Smooth muscle cell (in vitro differentiated cells): ENCODE measurements around the gene PAQR9. TPM values are rescaled to one million over a fixed set of nuclear protein-coding genes. Genes with fewer than 3 reads are reported as not detected.

Experiments used
- DNase-seq: peaks from one replicate; lab custom pipeline; 2025; ENCODE audit not compliant: unreplicated experiment; lab: John Stamatoyannopoulos, UW
- H2AFZ ChIP-seq: fragments of 200-600 bp; sonication (generic); 2 replicates; pipeline ENCODE4 v1.6.0; 2016; ENCODE audit warnings: antibody characterized with exemption, low read depth, mild to moderate bottlenecking
- H3F3A ChIP-seq: fragments of 200-600 bp; sonication (generic); 2 replicates; pipeline ENCODE4 v1.6.0; 2017; ENCODE audit warnings: antibody characterized with exemption, low read depth
- H3K27ac ChIP-seq: fragments of 200-600 bp; sonication (generic); 2 replicates; pipeline ENCODE4 v1.5.1; 2016; ENCODE audit warnings: low read depth, mild to moderate bottlenecking
- H3K27me3 ChIP-seq: fragments of 200-600 bp; sonication (generic); 2 replicates; pipeline ENCODE4 v1.6.1; 2016; ENCODE audit warnings: low read depth, mild to moderate bottlenecking
- H3K36me3 ChIP-seq: fragments of 200-600 bp; sonication (generic); 2 replicates; pipeline ENCODE4 v1.5.1; 2016; ENCODE audit warnings: low read depth
- H3K4me1 ChIP-seq: fragments of 200-600 bp; sonication (generic); 2 replicates; pipeline ENCODE4 v1.5.1; 2016; ENCODE audit warnings: low read depth
- H3K4me2 ChIP-seq: fragments of 200-600 bp; sonication (generic); 2 replicates; pipeline ENCODE4 v1.6.0; 2016; ENCODE audit warnings: mild to moderate bottlenecking
- H3K4me3 ChIP-seq: fragments of 200-600 bp; sonication (generic); 2 replicates; pipeline ENCODE4 v1.5.1; 2016; ENCODE audit warnings: mild to moderate bottlenecking
- H3K79me2 ChIP-seq: fragments of 200-600 bp; sonication (generic); 2 replicates; pipeline ENCODE4 v1.6.0; 2016; ENCODE audit warnings: low read depth, mild to moderate bottlenecking
- H3K9ac ChIP-seq: fragments of 200-600 bp; sonication (generic); 2 replicates; pipeline ENCODE4 v1.6.0; 2016; ENCODE audit warnings: low read depth
- H3K9me3 ChIP-seq: fragments of 200-600 bp; sonication (generic); replicated peaks from 2 replicates; pipeline ENCODE4 v1.5.1; 2016; ENCODE audit warnings: low read depth
- H4K20me1 ChIP-seq: fragments of 200-600 bp; sonication (generic); 2 replicates; pipeline ENCODE4 v1.6.0; 2016; ENCODE audit warnings: low read depth
- CTCF ChIP-seq: fragments of 200-600 bp; sonication (generic); IDR thresholded peaks from 2 replicates; pipeline ENCODE4 v1.5.1; 2017; ENCODE audit warnings: borderline replicate concordance, mild to moderate bottlenecking, antibody characterized with exemption; ENCODE audit not compliant: insufficient read depth, poor library complexity, severe bottlenecking
- WGBS: methylation state at CpG from one replicate; pipeline ENCODE4 v1.1.7; 2016; ENCODE audit warnings: low lambda C conversion rate; 5-methylcytosine and 5-hydroxymethylcytosine counted together
- polyA plus RNA-seq: library from polyadenylated mRNA; unstranded; fragments of >200 nt; fragmentation: Nextera tagmentation; extraction: Ambion mirVana; gene quantifications from 2 replicates; pipeline ENCODE4 v1.2.1, GENCODE V29; 2016
- total RNA-seq: library from RNA; depleted of rRNA; stranded (reverse); fragments of >200 nt; gene quantifications from 2 replicates; pipeline ENCODE4 v1.2.3, GENCODE V29; 2014

The PAQR9 gene
- total and polyA plus RNA-seq, 2 experiments from 2014 or later: 0.13 to 1.0 TPM

- Histone ChIP-seq H3K36me3 (no peaks in the 10 kb centered on the region), H3K27me3 (no peaks in the 10 kb centered on the region)
- no peak for DNase-seq
These were observed 15.5 kb downstream of the PAQR9 start for GRCh38 chr3:142947799-142948575.

GRCh38 chr3:142947352-142947751 is 16.1 kb downstream of the PAQR9 start:
- Histone ChIP-seq H2AFZ (no peak overlapping the region), H3K79me2 (no peaks in the 10 kb centered on the region), H3K9me3 (no peaks in the 10 kb centered on the region), H3K4me1 (no peaks in the 10 kb centered on the region), H3K36me3 (no peaks in the 10 kb centered on the region), H3K4me3 (no peak overlapping the region), H3K9ac (no peak overlapping the region), H3F3A (no peaks in the 10 kb centered on the region), H3K4me2 (no peak overlapping the region), H4K20me1 (no peaks in the 10 kb centered on the region), H3K27ac (no peak overlapping the region), H3K27me3 (no peaks in the 10 kb centered on the region)
- WGBS: 86% methylated on average over 24 of the region's 35 CpGs
- DNase-seq: no peak
- no peak for TF ChIP-seq CTCF

More at GRCh38 chr3:142947799-142948575, 15.5 kb downstream of the PAQR9 start:
- Histone ChIP-seq H3K27ac (no peak overlapping the region), H3F3A (no peaks in the 10 kb centered on the region), H3K4me3 (no peak overlapping the region), H4K20me1 (no peaks in the 10 kb centered on the region), H3K79me2 (no peaks in the 10 kb centered on the region), H3K9ac (no peak overlapping the region), H3K4me2 (no peak overlapping the region), H2AFZ (no peak overlapping the region), H3K4me1 (no peaks in the 10 kb centered on the region), H3K9me3 (no peaks in the 10 kb centered on the region)
- no peak for TF ChIP-seq CTCF
- WGBS: 71% methylated on average over 13 of the region's 13 CpGs

GRCh38 chr3:142946861-142947260 is 16.6 kb downstream of the PAQR9 start:
- Histone ChIP-seq H3K79me2 (no peaks in the 10 kb centered on the region), H3K27me3 (no peaks in the 10 kb centered on the region), H2AFZ (no peak overlapping the region), H3K4me2 (no peak overlapping the region), H3K4me3 (no peak overlapping the region), H3K36me3 (no peaks in the 10 kb centered on the region), H3F3A (no peaks in the 10 kb centered on the region), H3K9me3 (no peaks in the 10 kb centered on the region), H3K4me1 (no peaks in the 10 kb centered on the region), H4K20me1 (no peaks in the 10 kb centered on the region), H3K27ac (no peak overlapping the region), H3K9ac (no peak overlapping the region)
- WGBS: 78% methylated on average over 8 of the region's 8 CpGs
- no peak for DNase-seq
- no peak for TF ChIP-seq CTCF

- no peaks in the 10 kb centered on the region for H3K79me2 ChIP-seq
- no peaks in the 10 kb centered on the region for H3K4me1 ChIP-seq
- H3K27me3 ChIP-seq: no peaks in the 10 kb centered on the region
- no peak overlapping the region for H3K4me2 ChIP-seq
- no peaks in the 10 kb centered on the region for H3F3A ChIP-seq
- H3K9me3 ChIP-seq: no peaks in the 10 kb centered on the region
- DNase-seq: no peak
- H3K36me3 ChIP-seq: no peaks in the 10 kb centered on the region
- no peak overlapping the region for H3K4me3 ChIP-seq
- H3K9ac ChIP-seq: no peak overlapping the region
- H4K20me1 ChIP-seq: no peaks in the 10 kb centered on the region
- no peak overlapping the region for H3K27ac ChIP-seq
- 91% methylated on average over 4 of the region's 4 CpGs for WGBS
- H2AFZ ChIP-seq: no peak overlapping the region
- TF ChIP-seq CTCF: no peak
These were observed 18.5 kb downstream of the PAQR9 start for GRCh38 chr3:142945023-142945422.
